HL-60 (cell line): ENCODE measurements around the gene DTX3.

Experiments used
- GABPA ChIP-seq: IDR thresholded peaks from 2 replicates; pipeline ENCODE4 v1.6.1; 2012; ENCODE audit warnings: low read depth
- POLR2AphosphoS5 ChIP-seq: IDR thresholded peaks from 2 replicates; pipeline ENCODE4 v1.6.1; 2012; ENCODE audit warnings: low read depth
- TF ChIP-seq, protein P1 (sequence below): IDR thresholded peaks from one replicate; pipeline ENCODE4 v1.5.1; 2011; ENCODE audit warnings: low read length, control low read depth, inconsistent platforms; ENCODE audit not compliant: insufficient read depth

- TF ChIP-seq, protein P1, sequence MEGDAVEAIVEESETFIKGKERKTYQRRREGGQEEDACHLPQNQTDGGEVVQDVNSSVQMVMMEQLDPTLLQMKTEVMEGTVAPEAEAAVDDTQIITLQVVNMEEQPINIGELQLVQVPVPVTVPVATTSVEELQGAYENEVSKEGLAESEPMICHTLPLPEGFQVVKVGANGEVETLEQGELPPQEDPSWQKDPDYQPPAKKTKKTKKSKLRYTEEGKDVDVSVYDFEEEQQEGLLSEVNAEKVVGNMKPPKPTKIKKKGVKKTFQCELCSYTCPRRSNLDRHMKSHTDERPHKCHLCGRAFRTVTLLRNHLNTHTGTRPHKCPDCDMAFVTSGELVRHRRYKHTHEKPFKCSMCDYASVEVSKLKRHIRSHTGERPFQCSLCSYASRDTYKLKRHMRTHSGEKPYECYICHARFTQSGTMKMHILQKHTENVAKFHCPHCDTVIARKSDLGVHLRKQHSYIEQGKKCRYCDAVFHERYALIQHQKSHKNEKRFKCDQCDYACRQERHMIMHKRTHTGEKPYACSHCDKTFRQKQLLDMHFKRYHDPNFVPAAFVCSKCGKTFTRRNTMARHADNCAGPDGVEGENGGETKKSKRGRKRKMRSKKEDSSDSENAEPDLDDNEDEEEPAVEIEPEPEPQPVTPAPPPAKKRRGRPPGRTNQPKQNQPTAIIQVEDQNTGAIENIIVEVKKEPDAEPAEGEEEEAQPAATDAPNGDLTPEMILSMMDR = no peak
- TF ChIP-seq GABPA (no peak), POLR2AphosphoS5 (no peak)
Observed at GRCh38 chr12:57640175-57641042, 35.8 kb downstream of the DTX3 start.
